Gastrocnemius medialis (tissue), 4 donors: ENCODE data around the gene GPBAR1.

Experiments
- POLR2A ChIP-seq, 2 donors: fragments of 450-650 bp; IDR thresholded peaks; one replicate each; pipeline ENCODE4 v1.6.1; 2017; ENCODE audit warnings: antibody characterized with exemption in 2 of 2, mild to moderate bottlenecking in 2 of 2, moderate library complexity in 2 of 2
- TF ChIP-seq, protein P1 (sequence below), 5 experiments: fragments of 450-650 bp in 3 of 5; fragments of 200-600 bp in 2 of 5; sonication (generic) in 2 of 5; IDR thresholded peaks in 4 of 5; conservative IDR thresholded peaks in 1 of 5; 1 replicate in 4 of 5; 2 replicates in 1 of 5; pipeline ENCODE4 v1.5.1; 2016 to 2019; ENCODE audit warnings: antibody characterized with exemption in 5 of 5, mild to moderate bottlenecking in 3 of 5, moderate library complexity in 3 of 5

DNA sequence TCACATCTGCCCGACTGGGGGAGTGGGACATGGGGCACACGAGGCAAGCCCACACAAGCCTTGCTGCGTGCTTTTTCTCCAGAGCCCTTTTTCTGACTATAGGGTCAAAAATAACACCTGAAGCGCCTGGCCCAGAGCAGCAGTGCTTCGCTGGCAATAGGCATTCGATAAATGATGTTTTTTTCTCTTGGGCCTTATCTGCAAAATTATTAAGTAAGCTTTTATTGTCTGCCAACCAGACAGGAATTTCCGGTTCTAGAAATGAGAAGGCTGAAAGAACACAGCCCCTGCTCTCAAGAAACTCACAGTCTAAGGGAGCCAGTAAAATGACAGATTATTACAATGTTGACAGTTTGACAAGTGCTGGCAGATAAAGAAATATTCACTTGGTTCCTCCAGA lies 34.2 kb downstream of the GPBAR1 start:
- TF ChIP-seq, protein P1, sequence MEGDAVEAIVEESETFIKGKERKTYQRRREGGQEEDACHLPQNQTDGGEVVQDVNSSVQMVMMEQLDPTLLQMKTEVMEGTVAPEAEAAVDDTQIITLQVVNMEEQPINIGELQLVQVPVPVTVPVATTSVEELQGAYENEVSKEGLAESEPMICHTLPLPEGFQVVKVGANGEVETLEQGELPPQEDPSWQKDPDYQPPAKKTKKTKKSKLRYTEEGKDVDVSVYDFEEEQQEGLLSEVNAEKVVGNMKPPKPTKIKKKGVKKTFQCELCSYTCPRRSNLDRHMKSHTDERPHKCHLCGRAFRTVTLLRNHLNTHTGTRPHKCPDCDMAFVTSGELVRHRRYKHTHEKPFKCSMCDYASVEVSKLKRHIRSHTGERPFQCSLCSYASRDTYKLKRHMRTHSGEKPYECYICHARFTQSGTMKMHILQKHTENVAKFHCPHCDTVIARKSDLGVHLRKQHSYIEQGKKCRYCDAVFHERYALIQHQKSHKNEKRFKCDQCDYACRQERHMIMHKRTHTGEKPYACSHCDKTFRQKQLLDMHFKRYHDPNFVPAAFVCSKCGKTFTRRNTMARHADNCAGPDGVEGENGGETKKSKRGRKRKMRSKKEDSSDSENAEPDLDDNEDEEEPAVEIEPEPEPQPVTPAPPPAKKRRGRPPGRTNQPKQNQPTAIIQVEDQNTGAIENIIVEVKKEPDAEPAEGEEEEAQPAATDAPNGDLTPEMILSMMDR (IDR thresholded peaks at IDR 0.05 in 4 of 5, conservative IDR thresholded peaks at IDR 0.05 in 1 of 5) = no peak
- no peak for TF ChIP-seq POLR2A (IDR thresholded peaks at IDR 0.05)
